Right ventricle myocardium inferior (tissue), 1 donor: ENCODE measurements around the gene ZNF366. TPM values are rescaled to one million over a fixed set of nuclear protein-coding genes. Genes with fewer than 3 reads are reported as not detected.

Experiments
- ATAC-seq: fragments of 200-7000 bp; cut with Tn5 transposase; one replicate; pipeline ENCODE4 v1.9.1; 2020; ENCODE audit warnings: mild to moderate bottlenecking, moderate library complexity
- DNase-seq: peaks from one replicate; pipeline ENCODE4 v3.0.0; 2021; ENCODE audit errors: missing footprints
- intact Hi-C: fragments of 100-400 bp; cut with DNase I; formaldehyde crosslinking; loops from one replicate; pipeline ENCODE4 v1.11.0; 2022
- total RNA-seq: library from RNA; stranded (reverse); fragmentation: NEBNext Ultra II Directional; extraction: Animal tissue kit (Norgen Biotek cat#: 25700); gene quantifications from one replicate; pipeline ENCODE4 v1.2.1, GENCODE V29; 2021
- donor health status: DM: no; HTN: yes; CAD: no; lungs with severe emphysema.

Gene ZNF366
- total RNA-seq, 1 donor from 2014 or later: 8.7 TPM

- DNase-seq (no peak), ATAC-seq (no peak)
- intact Hi-C loops: loop anchor here (10.0 kb wide), 1 partner anchor 51 kb away; no protein-coding TSS in a partner anchor
Measured at GRCh38 chr5:72455476-72455875, 51.7 kb downstream of the ZNF366 start.

GRCh38 chr5:72454996-72455395 is 52.2 kb downstream of the ZNF366 start:
- DNase-seq (no peak), ATAC-seq (no peak)
- intact Hi-C loops: loop anchor here (5.0 to 10.0 kb wide), 2 partner anchors 50 to 88 kb away; no protein-coding TSS in a partner anchor

GRCh38 chr5:72453246-72453775 is 53.9 kb downstream of the ZNF366 start:
- ATAC-seq: peak; percentile 15
- peak; percentile 72 for DNase-seq
- intact Hi-C loops: loop anchor here (2.0 to 10.0 kb wide), 4 partner anchors 45 to 86 kb away; partner anchors contain the start of gene ZNF366

- intact Hi-C loops: loop anchor here (1.0 to 10.0 kb wide), 6 partner anchors 18 to 85 kb away; partner anchors contain the start of gene ZNF366
- ATAC-seq (peak; percentile 88), DNase-seq (peak; percentile 80)
Measured at GRCh38 chr5:72452515-72453245, 54.5 kb downstream of the ZNF366 start.

GRCh38 chr5:72451741-72452505 is 55.3 kb downstream of the ZNF366 start:
- intact Hi-C loops: loop anchor here (1.0 to 10.0 kb wide), 6 partner anchors 18 to 85 kb away; partner anchors contain the start of gene ZNF366
- DNase-seq (peak; percentile 76), ATAC-seq (peak; percentile 85)

GRCh38 chr5:72448368-72448767 is 58.8 kb downstream of the ZNF366 start:
- DNase-seq (no peak), ATAC-seq (no peak)
- intact Hi-C loops: no loop called here

- no peak for DNase-seq
- intact Hi-C loops: no loop called here
- no peak for ATAC-seq
Measured at GRCh38 chr5:72447751-72448150, 59.5 kb downstream of the ZNF366 start.

- ATAC-seq: no peak
Measured at GRCh38 chr5:72445969-72446368, 61.2 kb downstream of the ZNF366 start.

GRCh38 chr5:72443883-72444282 is 63.3 kb downstream of the ZNF366 start:
- no peak for DNase-seq
- ATAC-seq: no peak
- intact Hi-C loops: no loop called here

More at GRCh38 chr5:72445969-72446368, 61.2 kb downstream of the ZNF366 start:
- no peak for DNase-seq
- intact Hi-C loops: no loop called here

- intact Hi-C loops: no loop called here
- ATAC-seq (no peak), DNase-seq (no peak)
Measured at GRCh38 chr5:72441862-72442540, 65.2 kb downstream of the ZNF366 start.

GRCh38 chr5:72441094-72441723 is 66.0 kb downstream of the ZNF366 start:
- DNase-seq: no peak
- intact Hi-C loops: no loop called here
- ATAC-seq: no peak

GRCh38 chr5:72440207-72440638 is 67.0 kb downstream of the ZNF366 start:
- ATAC-seq: peak; percentile 79
- intact Hi-C loops: no loop called here
- no peak for DNase-seq

- no peak for DNase-seq
- ATAC-seq: no peak
- intact Hi-C loops: no loop called here
Measured at GRCh38 chr5:72439192-72439591, 68.0 kb downstream of the ZNF366 start.

GRCh38 chr5:72438141-72438540 is 69.1 kb downstream of the ZNF366 start:
- DNase-seq: no peak
- ATAC-seq: no peak
- intact Hi-C loops: no loop called here

GRCh38 chr5:72436796-72437471 is 70.3 kb downstream of the ZNF366 start:
- intact Hi-C loops: no loop called here
- ATAC-seq: no peak
- DNase-seq: no peak

- ATAC-seq: peak; percentile 80
- intact Hi-C loops: loop anchor here (1.0 to 2.0 kb wide), 2 partner anchors 17 to 72 kb away; partner anchors contain the start of gene ZNF366
- DNase-seq: no peak
Measured at GRCh38 chr5:72434781-72435437, 72.3 kb downstream of the ZNF366 start.

- no peak for DNase-seq
Measured at GRCh38 chr5:72434056-72434780, 73.0 kb downstream of the ZNF366 start.

More at GRCh38 chr5:72434056-72434780, 73.0 kb downstream of the ZNF366 start:
- intact Hi-C loops: loop anchor here (1.0 to 2.0 kb wide), 2 partner anchors 18 to 73 kb away; partner anchors contain the start of gene ZNF366
- ATAC-seq: peak; percentile 67
